GM19351 (cell line): ENCODE data around the gene CXCR5.

Experiments
- ATAC-seq: cut with Tn5 transposase; IDR thresholded peaks from one replicate; pipeline ENCODE4 v1.9.1; 2021; ENCODE audit warnings: mild to moderate bottlenecking, moderate library complexity; ENCODE audit not compliant: unreplicated experiment

The CXCR5 gene

DNA sequence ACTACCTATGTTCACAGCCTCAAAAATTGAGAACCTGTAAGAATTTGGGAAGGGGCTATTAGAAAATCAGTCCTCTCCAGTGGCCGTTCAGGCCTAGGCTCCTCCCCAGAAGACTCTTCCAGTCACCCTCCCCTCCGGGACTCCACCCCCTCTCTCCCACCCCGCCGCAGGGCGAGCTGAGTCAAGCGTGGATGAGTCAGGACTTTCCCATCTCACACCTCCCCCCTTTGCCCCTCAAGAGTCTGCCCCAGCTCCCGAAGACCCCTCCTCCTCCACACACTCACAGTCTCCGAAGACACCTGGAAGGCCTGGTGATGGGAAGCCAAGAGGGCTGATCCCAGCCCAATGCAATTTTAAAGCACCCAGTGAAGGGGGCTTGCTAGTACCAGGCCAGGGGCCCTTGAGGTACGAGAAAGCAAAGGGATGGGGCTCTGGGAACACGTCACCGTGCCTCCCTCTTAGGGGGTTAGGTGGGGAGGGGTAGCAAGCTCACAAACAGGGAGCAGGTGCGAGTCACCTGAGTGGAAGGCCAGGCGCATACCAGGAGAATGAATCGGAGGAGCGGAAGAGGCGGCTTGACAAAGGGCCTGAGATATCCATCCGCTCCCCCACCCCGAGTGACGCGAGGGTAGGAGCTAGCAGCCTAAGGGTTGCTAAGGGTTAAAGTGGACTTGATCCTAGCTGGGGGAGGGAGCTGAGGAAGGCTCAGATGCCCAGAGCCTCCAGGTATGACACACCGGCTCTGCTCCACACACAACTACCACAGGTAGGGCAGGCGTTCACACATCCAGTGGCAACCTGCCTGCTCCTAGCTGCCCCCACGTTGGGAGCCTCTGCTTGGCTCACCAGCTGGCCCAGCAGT, 28.4 kb downstream of the CXCR5 start:
- ATAC-seq: no peak

- ATAC-seq: no peak
These were observed 29.2 kb downstream of the CXCR5 start for GRCh38 chr11:118912742-118913410.

GRCh38 chr11:118913411-118914125, 29.9 kb downstream of the CXCR5 start:
- no peak for ATAC-seq

GRCh38 chr11:118914178-118914918, 30.7 kb downstream of the CXCR5 start:
- ATAC-seq: no peak

- ATAC-seq: no peak
These were observed 31.3 kb downstream of the CXCR5 start for GRCh38 chr11:118914987-118915386.

DNA sequence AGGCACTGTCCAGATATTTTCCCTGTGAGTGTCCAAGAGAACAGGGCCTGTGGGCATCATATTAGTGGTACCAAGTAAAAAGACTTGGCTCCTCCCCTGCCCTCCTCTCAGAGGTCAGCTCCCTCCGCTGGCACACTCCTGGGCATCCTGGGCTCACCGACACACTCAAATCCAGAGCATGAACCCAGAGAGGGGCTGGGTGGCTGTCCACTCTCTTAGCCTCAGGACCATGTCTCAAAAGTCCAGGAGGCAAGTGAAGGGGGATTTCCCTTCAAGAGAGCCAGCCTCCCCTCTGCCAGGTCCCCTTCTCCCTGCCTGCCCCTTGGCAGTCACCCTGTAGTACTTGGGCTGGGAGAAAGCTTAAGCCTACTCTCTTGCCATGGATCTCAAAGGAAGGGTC, 31.7 kb downstream of the CXCR5 start:
- no peak for ATAC-seq

DNA sequence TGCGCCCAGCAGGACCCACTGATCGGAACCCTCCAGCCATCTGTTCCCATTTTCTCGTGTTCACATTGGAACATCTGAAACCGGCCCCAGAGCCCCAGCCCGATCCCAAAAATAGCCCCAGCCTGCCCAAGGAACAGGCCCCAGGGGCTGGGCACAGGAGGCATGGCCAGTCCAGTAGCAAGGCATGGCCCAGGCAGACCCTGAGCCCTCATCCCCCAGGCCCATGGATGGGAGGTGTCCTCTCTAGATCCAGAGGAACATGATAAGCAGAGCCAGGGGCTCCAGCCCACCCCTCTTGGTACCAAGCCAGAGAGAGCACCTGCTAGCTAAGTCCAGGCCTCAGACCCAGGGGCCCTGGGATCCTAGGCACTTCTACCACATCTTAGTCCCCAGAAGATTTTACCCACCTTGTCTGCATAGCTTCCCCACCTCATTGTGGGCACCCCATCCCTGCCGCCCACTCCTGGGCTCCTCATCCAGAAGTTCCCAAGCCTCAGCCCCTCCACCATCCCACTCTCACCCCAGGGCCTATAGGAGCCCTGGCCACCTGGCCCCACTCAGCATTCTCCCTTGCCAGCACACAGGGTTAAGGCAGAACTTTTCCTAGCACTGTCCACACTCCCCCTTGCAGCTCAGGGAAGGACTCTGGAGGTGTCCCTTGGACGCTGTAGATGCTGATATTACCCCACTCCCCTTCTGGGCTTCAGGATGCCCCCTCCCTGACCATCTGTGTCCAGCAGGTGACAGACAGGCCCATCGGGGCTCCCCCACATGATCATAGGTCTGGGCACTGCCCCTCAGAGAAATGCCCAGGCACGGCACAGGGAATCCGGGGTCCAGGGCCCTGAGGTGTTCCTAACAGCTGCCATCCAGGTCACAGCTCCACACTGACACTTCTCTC, 32.5 kb downstream of the CXCR5 start:
- ATAC-seq: no peak

GRCh38 chr11:118916842-118917388, 33.2 kb downstream of the CXCR5 start:
- no peak for ATAC-seq

DNA sequence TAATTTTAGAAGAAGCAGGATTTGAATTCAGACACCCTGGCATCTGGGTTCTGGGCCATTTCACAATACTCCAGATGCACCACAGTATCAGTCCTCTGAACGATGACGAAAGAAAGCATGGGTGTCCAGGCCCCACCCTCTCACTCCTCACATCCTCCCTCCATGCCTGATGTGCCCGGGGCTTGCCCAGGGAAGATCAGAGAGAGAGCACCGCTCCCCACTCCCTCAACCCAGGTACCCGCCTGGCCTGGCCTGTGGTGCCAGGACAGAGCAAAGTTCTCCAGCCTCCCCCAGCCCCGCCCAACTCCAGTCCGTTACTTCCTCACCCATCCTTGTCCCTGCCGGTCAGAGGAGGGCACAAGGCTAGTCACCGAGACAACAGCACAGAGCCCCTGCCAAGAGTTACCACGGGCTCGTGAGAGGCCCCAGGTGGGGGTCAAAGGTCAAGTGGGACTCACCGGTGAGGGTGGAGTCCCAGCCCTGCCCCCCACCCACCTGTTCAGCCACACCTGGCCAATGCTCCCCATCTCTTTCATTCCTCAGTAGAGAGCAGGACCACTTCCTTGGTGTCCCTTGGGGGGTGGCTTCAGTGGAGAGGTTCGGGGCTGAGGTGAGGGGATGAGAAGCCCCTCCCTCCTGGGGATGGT, 33.9 kb downstream of the CXCR5 start:
- ATAC-seq: no peak

GRCh38 chr11:118918128-118918685, 34.5 kb downstream of the CXCR5 start:
- ATAC-seq: no peak

DNA sequence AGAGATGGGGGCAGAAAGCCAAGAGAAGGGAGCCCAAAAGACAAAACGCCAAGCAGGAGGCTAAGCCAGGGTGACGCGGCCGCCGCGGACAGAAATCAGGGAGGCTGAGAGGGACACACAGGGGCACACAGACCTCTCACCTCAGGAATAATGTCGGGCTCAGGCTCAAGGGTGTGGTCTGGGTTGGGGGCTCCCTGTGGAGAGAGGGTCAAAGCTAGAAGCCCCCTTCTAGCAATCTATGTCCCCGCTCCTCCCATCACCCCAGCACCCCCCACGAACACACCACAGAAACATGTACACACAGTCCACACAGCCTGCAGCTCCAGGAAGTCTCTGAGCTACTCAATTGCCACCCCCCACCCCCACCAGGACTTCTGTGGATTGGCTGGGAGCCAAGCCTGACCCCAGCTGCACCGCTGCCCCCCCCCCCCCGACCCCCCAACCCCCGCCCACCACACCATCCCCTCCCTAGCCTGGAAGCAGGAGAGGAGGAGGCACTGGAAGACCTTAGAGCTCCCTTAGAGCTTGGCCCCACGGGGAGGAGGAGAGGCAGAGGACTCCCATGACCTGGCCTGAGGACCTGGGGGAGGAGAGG, 35.1 kb downstream of the CXCR5 start:
- ATAC-seq: no peak

DNA sequence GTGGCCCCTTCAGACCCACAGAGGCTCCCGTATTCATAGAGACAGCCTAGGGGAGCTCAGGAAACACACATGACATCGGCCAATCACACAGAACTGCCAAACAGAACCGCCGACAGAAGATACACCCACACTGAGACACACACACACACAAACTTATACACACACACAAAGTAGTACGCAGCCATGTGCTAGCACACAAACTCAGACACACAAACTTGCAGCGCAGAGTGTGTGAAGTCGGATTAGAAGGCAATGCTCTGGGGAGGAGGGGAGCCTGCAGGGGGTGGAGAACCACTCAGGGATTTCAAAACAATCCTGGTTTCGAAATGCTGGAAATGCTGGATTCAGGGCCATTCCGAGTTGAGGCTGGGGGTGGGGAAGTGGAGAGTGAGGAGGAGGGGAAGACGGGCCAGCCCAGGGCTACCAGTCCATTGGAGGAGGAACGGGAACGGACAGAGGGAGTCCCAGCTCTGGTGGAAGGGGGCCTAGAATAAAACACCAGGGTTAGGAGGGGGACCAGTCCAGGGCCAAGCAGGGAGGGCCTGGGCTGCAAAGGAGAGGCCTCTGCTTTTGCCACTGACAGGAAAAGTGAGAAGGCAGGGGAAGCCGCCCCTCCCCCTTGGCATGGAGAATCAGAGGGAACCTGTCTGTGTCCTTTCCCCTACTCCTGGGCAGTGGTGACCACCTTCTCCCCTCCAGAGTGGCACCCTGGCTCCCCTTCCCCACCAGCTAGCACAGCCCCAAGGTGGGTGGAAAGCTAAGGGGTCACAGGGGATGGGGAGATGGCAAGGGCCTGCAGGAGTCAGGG, 37.6 kb downstream of the CXCR5 start:
- ATAC-seq: no peak

DNA sequence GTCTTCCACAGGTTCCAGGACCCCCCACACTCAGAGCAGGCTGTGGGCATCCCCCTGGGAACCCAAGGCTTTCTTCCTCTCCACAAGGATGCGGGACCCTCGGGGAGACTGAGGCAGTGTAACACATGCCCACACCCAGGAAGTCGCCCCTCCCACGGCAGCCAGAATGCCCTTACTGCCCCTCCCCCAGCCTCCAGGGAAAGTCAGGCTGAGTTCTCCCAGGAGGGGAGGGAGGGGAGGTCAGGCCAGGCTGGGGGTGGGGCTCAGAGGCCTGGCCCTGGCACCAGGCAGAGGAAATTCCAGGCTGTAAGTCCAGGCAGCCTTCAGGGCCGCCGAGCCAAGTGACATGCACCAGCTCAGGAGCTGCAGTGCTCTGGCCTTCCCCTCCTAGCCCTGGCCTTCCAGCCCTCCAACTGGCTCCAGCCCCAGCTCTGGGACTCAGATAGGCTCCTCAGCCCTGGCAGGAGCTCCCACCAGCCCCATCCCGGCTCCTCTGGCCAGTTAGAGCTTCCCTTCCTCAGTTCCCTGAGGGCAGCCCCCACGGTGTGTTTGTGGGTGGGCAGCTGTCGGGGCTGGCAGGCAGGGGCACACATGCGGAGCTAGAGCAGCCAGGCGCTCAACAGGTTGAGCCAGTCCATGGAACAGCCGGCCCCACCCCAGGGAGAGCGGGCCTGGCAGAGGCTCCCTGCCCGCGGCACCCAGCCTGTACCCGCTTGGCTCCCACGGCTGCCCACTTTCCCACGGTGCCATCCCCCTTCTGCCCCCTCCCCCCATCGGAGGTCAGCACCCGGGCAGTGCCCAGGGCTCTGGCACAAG, 38.4 kb downstream of the CXCR5 start:
- ATAC-seq: no peak

DNA sequence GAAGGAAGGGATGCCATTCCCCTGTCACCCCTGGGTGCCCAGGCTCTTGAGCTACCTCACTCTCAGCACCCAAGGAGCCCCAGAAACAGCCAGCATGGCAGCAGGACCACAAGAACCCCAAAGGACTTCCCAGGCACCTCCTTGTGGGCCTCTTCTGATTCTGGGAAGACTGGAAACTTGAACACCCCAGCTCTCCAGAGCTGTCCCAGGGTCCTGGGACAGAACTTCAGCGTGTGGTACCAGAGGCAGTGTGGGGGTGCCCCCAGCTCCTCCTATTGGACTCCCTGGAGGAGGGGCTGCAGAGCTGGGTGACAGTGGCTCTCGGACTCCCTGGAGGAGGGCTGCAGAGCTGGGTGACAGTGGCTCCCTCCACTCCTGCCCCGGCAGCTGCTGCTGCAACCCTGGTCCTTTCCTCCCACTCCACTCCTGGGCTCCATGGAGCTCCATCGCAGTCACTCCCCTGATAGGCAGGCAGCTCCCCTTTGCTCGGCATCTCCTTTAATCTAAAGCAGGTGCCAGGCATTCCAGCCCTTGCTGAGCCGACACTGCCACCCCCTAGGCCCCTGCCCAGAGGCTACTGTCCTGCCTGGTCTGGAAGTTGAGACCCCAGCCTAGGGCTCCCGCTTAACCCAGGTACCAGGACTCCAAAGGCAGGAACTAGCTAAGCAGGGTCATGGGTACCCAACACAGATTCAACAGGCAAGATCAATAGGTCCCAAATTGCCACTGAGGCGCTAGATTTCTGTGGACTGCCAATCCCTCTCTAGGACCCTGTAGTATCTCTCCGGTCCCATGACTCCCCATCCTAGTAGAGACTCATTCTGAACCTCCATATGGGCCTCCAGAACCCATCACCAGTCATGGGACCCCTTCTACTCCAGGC, 39.3 kb downstream of the CXCR5 start:
- no peak for ATAC-seq

- ATAC-seq: no peak
These were observed 40.3 kb downstream of the CXCR5 start for GRCh38 chr11:118923721-118924587.
